Measurements from ENCODE around the gene LDLR.
"Not testable (repeated sequence)": the region's sequence is repeated elsewhere in the genome, so short reads cannot be mapped to it uniquely, and the experiment has no call there.

The LDLR gene

DNA sequence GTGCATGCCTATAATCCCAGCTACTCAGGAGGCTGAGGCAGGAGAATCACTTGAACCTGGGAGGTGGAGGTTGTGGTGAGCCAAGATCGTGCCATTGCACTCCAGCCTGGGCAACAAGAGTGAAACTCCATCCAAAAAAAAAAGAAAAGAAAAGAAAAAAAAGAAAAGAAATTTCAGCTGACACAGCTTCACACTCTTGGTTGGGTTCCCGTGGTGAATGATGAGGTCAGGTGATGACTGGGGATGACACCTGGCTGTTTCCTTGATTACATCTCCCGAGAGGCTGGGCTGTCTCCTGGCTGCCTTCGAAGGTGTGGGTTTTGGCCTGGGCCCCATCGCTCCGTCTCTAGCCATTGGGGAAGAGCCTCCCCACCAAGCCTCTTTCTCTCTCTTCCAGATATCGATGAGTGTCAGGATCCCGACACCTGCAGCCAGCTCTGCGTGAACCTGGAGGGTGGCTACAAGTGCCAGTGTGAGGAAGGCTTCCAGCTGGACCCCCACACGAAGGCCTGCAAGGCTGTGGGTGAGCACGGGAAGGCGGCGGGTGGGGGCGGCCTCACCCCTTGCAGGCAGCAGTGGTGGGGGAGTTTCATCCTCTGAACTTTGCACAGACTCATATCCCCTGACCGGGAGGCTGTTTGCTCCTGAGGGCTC lies 22.0 kb downstream of the LDLR start:
- DNase-seq, result no peak

GRCh38 chr19:11111771-11112144 lies 22.5 kb downstream of the LDLR start:
- DNase-seq, result no peak

- DNase-seq, result no peak
Observed at GRCh38 chr19:11113140-11113708, 24.0 kb downstream of the LDLR start.

DNA sequence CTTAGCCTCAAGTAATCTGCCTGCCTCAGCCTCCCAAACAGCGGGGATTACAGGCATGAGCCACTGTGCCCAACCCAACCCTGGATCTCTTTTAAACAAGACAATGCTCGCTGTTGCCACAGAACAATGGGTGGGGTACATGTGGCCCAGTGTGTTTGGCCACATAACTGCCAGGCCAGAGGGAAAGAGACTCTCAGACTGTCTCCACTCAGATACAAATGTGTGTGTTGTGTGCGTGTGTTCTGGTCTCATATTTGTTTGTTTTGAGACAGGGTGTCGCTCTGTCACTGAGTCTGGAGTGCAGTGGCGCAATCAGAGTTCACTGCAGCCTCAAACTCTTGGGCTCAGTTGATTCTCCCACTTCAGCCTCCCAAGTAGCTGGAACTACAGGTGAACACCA lies 25.8 kb downstream of the LDLR start:
- no peak for DNase-seq

DNA sequence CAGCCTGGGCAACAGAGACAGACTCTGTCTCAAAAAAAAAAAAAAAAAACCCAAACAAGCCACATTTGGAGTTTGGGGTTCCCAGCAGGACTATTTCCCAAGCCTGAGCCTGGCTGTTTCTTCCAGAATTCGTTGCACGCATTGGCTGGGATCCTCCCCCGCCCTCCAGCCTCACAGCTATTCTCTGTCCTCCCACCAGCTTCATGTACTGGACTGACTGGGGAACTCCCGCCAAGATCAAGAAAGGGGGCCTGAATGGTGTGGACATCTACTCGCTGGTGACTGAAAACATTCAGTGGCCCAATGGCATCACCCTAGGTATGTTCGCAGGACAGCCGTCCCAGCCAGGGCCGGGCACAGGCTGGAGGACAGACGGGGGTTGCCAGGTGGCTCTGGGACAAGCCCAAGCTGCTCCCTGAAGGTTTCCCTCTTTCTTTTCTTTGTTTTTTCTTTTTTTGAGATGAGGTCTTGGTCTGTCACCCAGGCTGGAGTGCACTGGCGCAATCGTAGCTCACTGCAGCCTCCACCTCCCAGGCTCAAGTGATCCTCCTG lies 26.7 kb downstream of the LDLR start:
- DNase-seq, result no peak

DNA sequence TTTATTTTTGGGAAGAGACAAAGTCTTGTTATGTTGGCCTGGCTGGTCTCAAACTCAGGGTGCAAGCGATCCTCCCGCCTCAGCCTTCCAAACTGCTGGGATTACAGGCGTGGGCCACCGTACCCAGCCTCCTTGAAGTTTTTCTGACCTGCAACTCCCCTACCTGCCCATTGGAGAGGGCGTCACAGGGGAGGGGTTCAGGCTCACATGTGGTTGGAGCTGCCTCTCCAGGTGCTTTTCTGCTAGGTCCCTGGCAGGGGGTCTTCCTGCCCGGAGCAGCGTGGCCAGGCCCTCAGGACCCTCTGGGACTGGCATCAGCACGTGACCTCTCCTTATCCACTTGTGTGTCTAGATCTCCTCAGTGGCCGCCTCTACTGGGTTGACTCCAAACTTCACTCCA lies 27.2 kb downstream of the LDLR start:
- DNase-seq, result no peak

- not testable (repeated sequence) for DNase-seq
Observed at GRCh38 chr19:11121963-11122362, 32.7 kb downstream of the LDLR start.

- no peak for DNase-seq
Observed at GRCh38 chr19:11123114-11123513, 33.9 kb downstream of the LDLR start.

GRCh38 chr19:11124157-11124556 lies 34.9 kb downstream of the LDLR start:
- not testable (repeated sequence) for DNase-seq

- DNase-seq, result peak; percentile 23 to 38
Observed at GRCh38 chr19:11125994-11126685, 36.9 kb downstream of the LDLR start.

DNA sequence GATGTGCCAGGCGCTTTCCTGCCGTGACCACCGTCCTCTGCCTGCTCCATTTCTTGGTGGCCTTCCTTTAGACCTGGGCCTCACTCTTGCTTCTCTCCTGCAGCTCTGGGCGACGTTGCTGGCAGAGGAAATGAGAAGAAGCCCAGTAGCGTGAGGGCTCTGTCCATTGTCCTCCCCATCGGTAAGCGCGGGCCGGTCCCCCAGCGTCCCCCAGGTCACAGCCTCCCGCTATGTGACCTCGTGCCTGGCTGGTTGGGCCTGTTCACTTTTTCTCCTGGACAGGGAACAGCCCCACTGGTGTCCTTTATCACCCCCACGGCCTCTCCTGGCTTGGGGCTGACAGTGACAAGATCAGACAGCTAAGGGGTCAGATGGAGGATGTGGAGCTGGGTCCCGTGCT lies 38.6 kb downstream of the LDLR start:
- DNase-seq, result no peak

DNA sequence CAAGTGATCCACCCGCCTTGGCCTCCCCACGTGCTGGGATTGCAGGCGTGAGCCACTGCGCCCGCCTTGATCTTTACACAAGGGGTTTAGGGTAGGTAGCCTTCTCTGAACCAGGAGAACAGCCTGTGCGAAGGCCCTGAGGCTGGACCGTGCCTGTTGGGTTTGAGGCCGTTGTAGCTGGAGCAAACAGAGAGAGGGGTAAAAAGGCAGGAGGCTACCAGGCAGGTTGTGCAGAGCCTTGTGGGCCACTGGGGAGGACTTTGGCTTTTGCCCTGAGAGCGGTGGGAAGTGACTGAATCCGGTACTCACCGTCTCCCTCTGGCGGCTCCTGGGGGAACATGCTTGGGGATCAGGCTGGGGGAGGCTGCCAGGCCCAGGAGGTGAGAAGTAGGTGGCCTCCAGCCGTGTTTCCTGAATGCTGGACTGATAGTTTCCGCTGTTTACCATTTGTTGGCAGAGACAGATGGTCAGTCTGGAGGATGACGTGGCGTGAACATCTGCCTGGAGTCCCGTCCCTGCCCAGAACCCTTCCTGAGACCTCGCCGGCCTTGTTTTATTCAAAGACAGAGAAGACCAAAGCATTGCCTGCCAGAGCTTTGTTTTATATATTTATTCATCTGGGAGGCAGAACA lies 41.7 kb downstream of the LDLR start:
- peak; percentile 12 to 41 for DNase-seq

- no peak for DNase-seq
Observed at GRCh38 chr19:11131471-11131870, 42.2 kb downstream of the LDLR start.

- no peak for DNase-seq
Observed at GRCh38 chr19:11136400-11137101, 47.3 kb downstream of the LDLR start.

DNA sequence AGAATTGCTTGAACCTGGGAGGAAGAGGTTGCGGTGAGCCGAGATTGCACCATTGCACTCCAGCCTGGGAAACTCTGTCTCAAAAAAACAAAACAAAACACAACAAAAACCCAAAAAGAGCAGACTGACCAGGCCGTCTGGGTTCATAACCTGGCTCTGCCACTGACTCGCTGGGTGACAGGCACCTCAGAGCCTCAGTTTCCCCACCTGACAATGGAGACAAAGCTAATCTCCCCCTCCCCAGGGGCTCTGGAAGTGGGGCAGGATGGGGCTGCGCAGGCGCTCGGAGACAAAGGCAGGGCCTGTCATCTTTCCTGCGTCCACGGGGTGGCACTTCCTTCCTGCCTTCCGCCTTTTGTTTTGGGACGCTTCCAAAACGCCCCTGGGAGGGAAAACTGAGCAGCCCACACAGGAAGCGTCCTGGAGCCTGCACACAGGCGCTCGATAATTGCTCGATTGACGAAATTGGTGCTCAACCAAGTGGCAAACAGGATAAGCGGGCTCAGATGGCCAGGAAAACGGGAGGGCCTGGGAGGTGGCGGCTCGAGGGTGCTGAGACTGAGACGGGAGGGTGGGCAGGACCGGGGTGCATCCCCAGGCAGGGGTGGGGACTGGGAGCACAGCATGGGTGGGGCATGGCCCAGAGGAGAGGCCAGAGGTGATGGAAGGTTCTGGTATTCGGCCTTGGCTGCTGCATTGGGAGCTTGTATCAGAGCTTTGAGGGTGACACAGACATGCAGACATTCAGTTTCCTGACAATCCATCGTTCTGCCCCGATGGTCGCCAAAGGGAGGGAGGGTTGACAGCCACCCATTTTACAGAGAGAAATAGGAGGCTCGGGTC lies 48.5 kb downstream of the LDLR start:
- DNase-seq, result peak; percentile 46 to 64

DNA sequence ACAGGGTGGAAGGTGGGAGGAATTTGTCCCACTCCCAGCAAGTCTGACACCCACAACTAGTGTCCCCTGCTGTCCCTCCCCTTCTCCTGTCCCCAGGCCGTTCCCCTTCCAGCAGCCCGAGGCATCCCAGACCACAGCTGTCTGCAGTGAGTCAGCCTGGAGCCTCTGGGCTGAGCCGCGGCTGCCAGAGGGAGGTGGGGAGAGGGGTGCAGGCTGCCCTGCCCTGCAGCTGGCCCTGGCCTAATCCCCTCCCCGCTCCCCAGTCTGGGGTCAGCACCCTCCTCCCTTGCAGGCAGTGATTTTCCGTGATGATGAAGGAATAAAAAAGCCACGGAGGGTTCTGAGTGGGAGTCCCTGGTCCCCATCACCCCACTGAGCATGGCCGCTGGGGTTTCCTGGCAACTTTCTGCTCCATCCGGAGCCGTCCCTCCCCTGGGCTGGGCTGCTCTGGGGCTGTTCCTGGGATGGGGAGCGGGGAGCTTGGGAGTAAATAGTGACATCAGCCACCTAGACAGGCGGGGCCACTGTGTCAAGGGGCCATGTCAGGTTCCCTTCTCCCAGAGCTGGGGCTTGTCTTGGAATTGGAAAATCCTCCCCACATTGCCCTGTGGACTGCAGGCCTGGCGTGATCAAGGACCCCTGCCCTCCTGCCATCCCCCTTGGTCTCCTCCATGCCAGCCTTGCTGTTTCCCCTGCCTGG lies 49.5 kb downstream of the LDLR start:
- no peak for DNase-seq

- not testable (repeated sequence) for DNase-seq
Observed at GRCh38 chr19:11140023-11140538, 50.8 kb downstream of the LDLR start.

- DNase-seq, result no peak
Observed at GRCh38 chr19:11140896-11141295, 51.6 kb downstream of the LDLR start.

DNA sequence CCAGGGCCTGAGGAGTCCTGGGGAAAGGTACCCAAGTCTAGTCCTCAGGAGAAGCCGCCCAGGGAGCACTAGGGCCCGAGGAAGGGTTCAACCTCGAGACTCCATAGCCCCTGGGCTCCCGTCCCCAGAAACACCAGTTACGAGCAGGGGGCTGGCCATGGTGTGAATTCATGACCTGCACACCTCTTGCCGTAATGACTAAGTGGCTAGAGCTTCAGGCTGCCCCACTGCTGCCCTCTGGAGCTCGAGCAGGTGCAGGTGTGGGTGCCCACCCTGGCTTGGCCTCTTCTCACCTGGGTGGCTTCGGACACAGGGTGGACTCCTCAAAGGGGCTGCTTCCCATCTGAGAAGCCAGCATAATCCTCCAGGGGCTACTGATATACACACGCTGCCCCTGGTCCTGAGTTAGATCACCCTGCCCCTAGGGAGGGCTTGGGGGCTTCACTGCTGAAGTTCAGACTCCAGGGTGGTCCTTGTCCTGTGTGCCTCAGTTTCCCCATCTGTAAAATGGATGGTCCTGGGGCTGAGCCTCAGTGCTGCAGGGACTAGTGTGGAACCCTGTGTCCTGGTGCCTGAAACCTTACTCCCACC lies 52.8 kb downstream of the LDLR start:
- no peak for DNase-seq

GRCh38 chr19:11142528-11143171 lies 53.4 kb downstream of the LDLR start:
- no peak for DNase-seq

All from NCI-H1930 (cell line).